OCI-LY7 (cell line): ENCODE data around the gene ARHGEF17. TPM values are rescaled to one million over a fixed set of nuclear protein-coding genes. Genes with fewer than 3 reads are reported as not detected.

Experiments used
- BruUV-seq: library from RNA; stranded (reverse); fragments of 400-500 nt; replicated peaks from 2 replicates; lab custom pipeline; 2021; lab: Mats Ljungman, UMichigan
- CTCF ChIA-PET: fragments of 300-600 bp; sonication (Branson Sonifier 250); formaldehyde crosslinking; loops from one replicate; lab custom pipeline; 2022; ENCODE audit warnings: antibody characterized with exemption; ENCODE audit not compliant: unreplicated experiment; lab: Charles Lee
- POLR2A ChIA-PET: fragments of 300-600 bp; sonication (Branson Sonifier 250); formaldehyde crosslinking; loops from one replicate; lab custom pipeline; 2022; ENCODE audit warnings: antibody characterized with exemption; lab: Charles Lee
- DNase-seq: peaks from one replicate; pipeline ENCODE4 v3.0.0-alpha.2; 2015; ENCODE audit warnings: low spot score
- H2AFZ ChIP-seq: fragments of 200-600 bp; sonication (generic), shearing (Covaris generic); 2 replicates; pipeline ENCODE4 v1.6.1; 2014; ENCODE audit warnings: mild to moderate bottlenecking, antibody characterized with exemption, low read length, moderate library complexity
- H3K27ac ChIP-seq: fragments of 200-600 bp; sonication (generic); 2 replicates; pipeline ENCODE4 v1.5.1; 2014; ENCODE audit warnings: mixed run types, low read depth, mild to moderate bottlenecking, moderate library complexity, low read length, inconsistent platforms; ENCODE audit not compliant: poor library complexity, severe bottlenecking
- H3K36me3 ChIP-seq: fragments of 200-600 bp; sonication (generic); 2 replicates; pipeline ENCODE4 v1.6.1; 2014; ENCODE audit warnings: mild to moderate bottlenecking, antibody characterized with exemption, low read length, moderate library complexity, mixed read lengths; ENCODE audit not compliant: insufficient read depth
- H3K4me1 ChIP-seq: fragments of 200-600 bp; sonication (generic); 2 replicates; pipeline ENCODE4 v1.5.1; 2014; ENCODE audit warnings: mild to moderate bottlenecking, low read length; ENCODE audit not compliant: insufficient read depth, poor library complexity, severe bottlenecking
- H3K4me2 ChIP-seq: fragments of 200-600 bp; sonication (generic); 2 replicates; pipeline ENCODE4 v1.6.1; 2014; ENCODE audit warnings: mild to moderate bottlenecking, low read length
- H3K4me3 ChIP-seq: fragments of 200-600 bp; sonication (generic); 2 replicates; pipeline ENCODE4 v1.5.1; 2014; ENCODE audit warnings: mild to moderate bottlenecking, low read depth, low read length; ENCODE audit not compliant: poor library complexity, severe bottlenecking
- H3K79me2 ChIP-seq: fragments of 200-600 bp; sonication (generic); 2 replicates; pipeline ENCODE4 v1.6.1; 2016; ENCODE audit warnings: low read depth, mild to moderate bottlenecking, low read length, moderate library complexity, mixed read lengths; ENCODE audit not compliant: insufficient read depth
- H3K9me2 ChIP-seq: fragments of 200-600 bp; sonication (generic); 2 replicates; pipeline ENCODE4 v1.6.1; 2016; ENCODE audit warnings: mild to moderate bottlenecking, low read length, mixed read lengths; ENCODE audit not compliant: insufficient read depth
- H3K9me3 ChIP-seq: fragments of 200-600 bp; sonication (generic); 2 replicates; pipeline ENCODE4 v1.6.1; 2014; ENCODE audit warnings: mild to moderate bottlenecking, mixed run types, low read length, mixed read lengths
- H4K20me1 ChIP-seq: fragments of 200-600 bp; sonication (generic); 2 replicates; pipeline ENCODE4 v1.6.1; 2014; ENCODE audit warnings: mild to moderate bottlenecking, antibody characterized with exemption, low read length, moderate library complexity, mixed read lengths; ENCODE audit not compliant: insufficient read depth
- CTCF ChIP-seq: fragments of 200-600 bp; sonication (generic); conservative IDR thresholded peaks from 2 replicates; pipeline ENCODE4 v1.5.1; 2014; ENCODE audit warnings: mild to moderate bottlenecking, antibody characterized with exemption, low read length, moderate library complexity, mixed read lengths
- EZH2phosphoT487 ChIP-seq: fragments of 200-600 bp; sonication (generic); IDR thresholded peaks from 2 replicates; pipeline ENCODE4 v1.6.1; 2018; ENCODE audit warnings: low read depth, borderline replicate concordance, mild to moderate bottlenecking, mixed run types, antibody characterized with exemption, low read length, moderate library complexity, mixed read lengths
- intact Hi-C: fragments of 100-400 bp; cut with micrococcal nuclease; formaldehyde crosslinking; loops from one replicate; pipeline ENCODE4 v1.10.0; 2022; ENCODE audit not compliant: unreplicated experiment
- total RNA-seq, 2 experiments: library from RNA; depleted of rRNA in 1 of 2; stranded (reverse); fragments of >200 nt in 1 of 2; shearing (Covaris generic) in 1 of 2; gene quantifications; 2 replicates each; pipeline ENCODE4 v1.2.3, GENCODE V29; 2014 to 2022

The ARHGEF17 gene
- total RNA-seq, 2 experiments from 2014 or later = 0.19 to 1.4 TPM

DNA sequence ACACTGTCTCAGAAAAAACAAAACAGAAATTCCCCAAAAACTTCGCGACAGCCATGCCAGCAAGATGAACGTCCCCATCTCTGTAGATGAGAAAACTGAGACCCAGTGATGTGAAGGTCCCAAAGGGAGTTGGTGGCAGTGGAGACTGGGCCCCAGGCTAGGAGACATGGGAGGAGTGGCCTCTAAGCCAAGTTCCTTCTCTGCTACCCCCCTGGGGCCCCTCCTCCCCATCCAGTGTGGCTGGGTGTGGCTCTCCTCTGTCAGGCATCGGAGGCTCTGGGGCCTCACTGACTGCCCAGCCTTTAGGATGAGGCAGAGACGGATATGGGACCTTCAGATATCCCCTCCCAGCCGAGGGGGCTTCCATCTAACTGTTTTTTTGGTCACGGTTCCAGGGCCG is 77.9 kb downstream of the ARHGEF17 start:
- Histone ChIP-seq H3K9me3 (no peaks in the 10 kb centered on the region), H3K79me2 (peaks cover 52% of the 10 kb centered on the region), H3K36me3 (peaks cover 19% of the 10 kb centered on the region; the same call in 1 of the 2 replicates), H3K27ac (peak overlapping the region; percentile 79), H4K20me1 (no peaks in the 10 kb centered on the region; the same call in 1 of the 2 replicates), H3K9me2 (no peaks in the 10 kb centered on the region), H2AFZ (no peak overlapping the region), H3K4me2 (peak overlapping the region; percentile 87), H3K4me1 (peaks cover 90% of the 10 kb centered on the region), H3K4me3 (peak overlapping the region; percentile 52)
- BruUV-seq = no TSS peak
- no peak for TF ChIP-seq CTCF
- no peak for TF ChIP-seq EZH2phosphoT487
- intact Hi-C loops = loop anchor here (2.0 kb wide), 1 partner anchor 231 kb away; no protein-coding TSS in a partner anchor
- ChIA-PET CTCF (interaction anchor here (0.8 kb wide), 1 partner anchor 35 kb away, joined by 4 read pairs; no protein-coding TSS in a partner anchor), POLR2A (no interaction called here)
- peak; percentile 50 for DNase-seq

DNA sequence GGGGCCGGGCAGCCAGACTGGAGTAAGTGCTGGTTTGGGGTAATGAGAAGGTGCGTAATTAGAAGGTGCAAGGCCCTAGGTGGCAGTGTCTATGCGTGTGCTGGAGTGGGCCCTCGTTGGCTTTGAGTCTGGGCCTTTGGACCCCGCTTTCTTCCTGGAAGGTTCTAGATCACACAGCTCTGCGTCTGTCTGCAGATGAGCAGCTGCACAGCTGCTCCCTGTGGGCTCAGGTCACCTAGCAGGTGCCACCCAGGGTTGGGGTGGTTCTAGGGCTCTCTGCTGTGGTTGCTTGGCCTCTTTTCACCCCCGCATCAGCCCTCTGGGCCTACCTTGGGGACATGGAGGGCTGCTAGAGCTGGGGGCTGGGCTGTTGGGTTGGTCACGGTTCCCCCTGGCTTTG is 78.5 kb downstream of the ARHGEF17 start:
- DNase-seq = peak; percentile 61
- no peaks in the 10 kb centered on the region for H3K9me3 ChIP-seq
- ChIA-PET CTCF (interaction anchor here (0.6 to 1.0 kb wide), 2 partner anchors 35 to 536 kb away, joined by 3 to 6 read pairs; no protein-coding TSS in a partner anchor), POLR2A (no interaction called here)
- H3K4me3 ChIP-seq = peak overlapping the region; percentile 52
- peaks cover 46% of the 10 kb centered on the region for H3K79me2 ChIP-seq
- H3K36me3 ChIP-seq = peaks cover 21% of the 10 kb centered on the region; the same call in 1 of the 2 replicates
- peak overlapping the region; percentile 87 for H3K4me2 ChIP-seq
- no TSS peak for BruUV-seq
- intact Hi-C loops = loop anchor here (2.0 kb wide), 1 partner anchor 232 kb away; no protein-coding TSS in a partner anchor
- no peak overlapping the region for H2AFZ ChIP-seq
- H4K20me1 ChIP-seq = no peaks in the 10 kb centered on the region; the same call in 1 of the 2 replicates
- no peaks in the 10 kb centered on the region for H3K9me2 ChIP-seq
- TF ChIP-seq EZH2phosphoT487 (no peak), CTCF (peak; percentile 34; the same call in 1 of the 2 replicates)
- H3K27ac ChIP-seq = peak overlapping the region; percentile 79
- H3K4me1 ChIP-seq = peaks cover 85% of the 10 kb centered on the region
